H1 (cell line): ENCODE results near the gene LRRC63. TPM values are rescaled to one million over a fixed set of nuclear protein-coding genes. Genes with fewer than 3 reads are reported as not detected.

Source experiments
- CTCF ChIA-PET: fragments of 300-600 bp; sonication (Branson Sonifier 250); formaldehyde crosslinking; loops from one replicate; lab custom pipeline; 2021; ENCODE audit not compliant: partially characterized antibody; lab: Charles Lee
- POLR2A ChIA-PET: fragments of 300-600 bp; sonication (Branson Sonifier 250); formaldehyde crosslinking; loops from one replicate; lab custom pipeline; 2021; ENCODE audit warnings: inconsistent platforms; ENCODE audit not compliant: partially characterized antibody; lab: Charles Lee
- DNase-seq, 2 experiments: peaks; one replicate each; pipeline versions ENCODE4 v3.0.0 to v3.0.0-alpha.2; 2010 to 2022; ENCODE audit warnings: low spot score in 2 of 2, low read depth in 1 of 2, mixed read lengths in 1 of 2
- FAIRE-seq: peaks from 2 replicates; lab custom pipeline; 2011; peaks lifted over from hg19 to GRCh38; lab: Jason Lieb, UNC
- H2AFZ ChIP-seq: 2 replicates; pipeline ENCODE4 v1.8.1; 2012; ENCODE audit warnings: low read length, inconsistent platforms
- H2AK5ac ChIP-seq: 2 replicates; pipeline ENCODE4 v1.6.1; 2013; ENCODE audit warnings: low read depth, low read length
- H2BK120ac ChIP-seq: replicated peaks from 2 replicates; pipeline ENCODE3; 2013; ENCODE audit warnings: low read depth, low read length, inconsistent platforms
- H2BK12ac ChIP-seq: 2 replicates; pipeline ENCODE4 v1.6.1; 2013; ENCODE audit warnings: low read depth, low read length
- H2BK15ac ChIP-seq: 2 replicates; pipeline ENCODE4 v1.6.1; 2013; ENCODE audit warnings: low read length
- H2BK20ac ChIP-seq: 2 replicates; pipeline ENCODE4 v1.6.1; 2013; ENCODE audit warnings: low read length
- H2BK5ac ChIP-seq: 2 replicates; pipeline ENCODE4 v1.6.1; 2013; ENCODE audit warnings: low read depth, low read length
- H3K14ac ChIP-seq: 2 replicates; pipeline ENCODE4 v1.6.1; 2013; ENCODE audit warnings: inconsistent platforms; ENCODE audit not compliant: insufficient read length
- H3K18ac ChIP-seq: 2 replicates; pipeline ENCODE4 v1.6.1; 2013; ENCODE audit warnings: low read length; ENCODE audit errors: extremely low read depth
- H3K23ac ChIP-seq: 2 replicates; pipeline ENCODE4 v1.6.1; 2013; ENCODE audit warnings: inconsistent platforms; ENCODE audit not compliant: insufficient read length
- H3K23me2 ChIP-seq: 2 replicates; pipeline ENCODE4 v1.6.1; 2013; ENCODE audit warnings: low read depth, low read length
- H3K27ac ChIP-seq: 2 replicates; pipeline ENCODE4 v1.6.1; 2011; ENCODE audit warnings: low read depth, low read length, inconsistent platforms
- H3K27me3 ChIP-seq, 4 experiments: replicated peaks in 1 of 4; 1 replicate in 1 of 4; 2 replicates in 3 of 4; pipeline versions ENCODE4 v1.6.1 to v1.8.1; 2011 to 2013; ENCODE audit warnings: low read length in 3 of 4, mild to moderate bottlenecking in 3 of 4, inconsistent platforms in 2 of 4, mixed read lengths in 2 of 4, moderate library complexity in 1 of 4; ENCODE audit not compliant: control insufficient read depth in 3 of 4, insufficient read depth in 3 of 4; ENCODE audit errors: extremely low read depth in 1 of 4
- H3K36me3 ChIP-seq, 4 experiments: 2 replicates each; pipeline versions ENCODE4 v1.6.1 to v1.8.1; 2011 to 2013; ENCODE audit warnings: mild to moderate bottlenecking in 4 of 4, low read length in 3 of 4, moderate library complexity in 2 of 4, control low read depth in 1 of 4, inconsistent platforms in 1 of 4; ENCODE audit not compliant: insufficient read depth in 4 of 4, control insufficient read depth in 2 of 4
- H3K4ac ChIP-seq: replicated peaks from 2 replicates; pipeline ENCODE3; 2013; ENCODE audit warnings: low read length, low read depth, mixed read lengths, inconsistent platforms; ENCODE audit not compliant: insufficient read length
- H3K4me1 ChIP-seq, 4 experiments: replicated peaks in 1 of 4; 1 replicate in 1 of 4; 2 replicates in 3 of 4; pipeline versions ENCODE4 v1.6.1 to v1.8.1; 2011 to 2013; ENCODE audit warnings: low read length in 3 of 4, inconsistent platforms in 2 of 4, mixed read lengths in 1 of 4; ENCODE audit not compliant: insufficient read depth in 4 of 4, control insufficient read depth in 3 of 4
- H3K4me2 ChIP-seq, 2 experiments: 2 replicates each; pipeline versions ENCODE4 v1.6.1 to v1.8.1; 2011 to 2013; ENCODE audit warnings: low read depth in 2 of 2, low read length in 2 of 2, control low read depth in 1 of 2, inconsistent platforms in 1 of 2, mild to moderate bottlenecking in 1 of 2; ENCODE audit not compliant: insufficient read depth in 1 of 2
- H3K4me3 ChIP-seq, 4 experiments: fragments of 200-600, 300-600 bp in 1 of 4; sonication (generic), shearing (Covaris generic), sonication (Bioruptor Twin) in 1 of 4; 2 replicates each; pipeline versions ENCODE4 v1.5.1 to v1.8.1; 2011 to 2016; ENCODE audit warnings: low read length in 4 of 4, low read depth in 3 of 4, control low read depth in 2 of 4, inconsistent platforms in 2 of 4, mild to moderate bottlenecking in 2 of 4, mixed read lengths in 1 of 4, moderate library complexity in 1 of 4; ENCODE audit not compliant: insufficient read depth in 2 of 4; ENCODE audit errors: extremely low read depth in 1 of 4
- H3K56ac ChIP-seq: replicated peaks from 2 replicates; pipeline ENCODE3; 2013; ENCODE audit warnings: low read depth, mild to moderate bottlenecking, mixed read lengths, low read length, inconsistent platforms; ENCODE audit not compliant: insufficient read length
- H3K79me1 ChIP-seq: 2 replicates; pipeline ENCODE4 v1.6.1; 2013; ENCODE audit warnings: low read depth, low read length, control low read depth
- H3K79me2 ChIP-seq, 2 experiments: 2 replicates each; pipeline versions ENCODE4 v1.6.1 to v1.8.1; 2012 to 2013; ENCODE audit warnings: low read length in 2 of 2, mild to moderate bottlenecking in 2 of 2, inconsistent platforms in 1 of 2; ENCODE audit not compliant: insufficient read depth in 2 of 2, control insufficient read depth in 1 of 2
- H3K9ac ChIP-seq, 4 experiments: replicated peaks in 1 of 4; 1 replicate in 1 of 4; 2 replicates in 3 of 4; pipeline versions ENCODE4 v1.6.1 to v1.8.1; 2011 to 2013; ENCODE audit warnings: low read depth in 3 of 4, low read length in 3 of 4, control low read depth in 2 of 4, mild to moderate bottlenecking in 2 of 4, moderate library complexity in 2 of 4, inconsistent platforms in 1 of 4; ENCODE audit errors: extremely low read depth in 1 of 4
- H3K9me3 ChIP-seq, 2 experiments: 2 replicates each; pipeline versions ENCODE4 v1.6.1 to v1.8.1; 2012 to 2013; ENCODE audit warnings: mild to moderate bottlenecking in 2 of 2, moderate library complexity in 2 of 2, control low read depth in 1 of 2, inconsistent platforms in 1 of 2, low read depth in 1 of 2, low read length in 1 of 2, mixed read lengths in 1 of 2; ENCODE audit not compliant: insufficient read depth in 2 of 2
- H4K20me1 ChIP-seq, 2 experiments: replicated peaks in 1 of 2; 2 replicates each; pipeline versions ENCODE3 to v1.8.1; 2011 to 2013; ENCODE audit warnings: inconsistent platforms in 2 of 2, low read length in 2 of 2, mild to moderate bottlenecking in 1 of 2; ENCODE audit not compliant: insufficient read depth in 2 of 2, control insufficient read depth in 1 of 2
- H4K5ac ChIP-seq: 2 replicates; pipeline ENCODE4 v1.6.1; 2013; ENCODE audit warnings: low read length, low read depth, mixed read lengths, inconsistent platforms; ENCODE audit not compliant: insufficient read length
- H4K8ac ChIP-seq: 2 replicates; pipeline ENCODE4 v1.8.0; 2013; ENCODE audit warnings: mild to moderate bottlenecking, moderate library complexity, low read length, inconsistent platforms; ENCODE audit not compliant: insufficient read depth; ENCODE audit errors: extremely low read depth
- H4K91ac ChIP-seq: replicated peaks from 2 replicates; pipeline ENCODE3; 2013; ENCODE audit warnings: low read length, mixed read lengths, inconsistent platforms; ENCODE audit not compliant: insufficient read length
- SUZ12 ChIP-seq: fragments of 200-600 bp; sonication (generic); IDR thresholded peaks from 2 replicates; pipeline ENCODE4 v1.6.1; 2012; ENCODE audit warnings: mild to moderate bottlenecking, inconsistent platforms, low read length, moderate library complexity, mixed read lengths
- USF2 ChIP-seq: IDR thresholded peaks from 2 replicates; pipeline ENCODE4 v1.6.1; 2011; ENCODE audit warnings: low read length, improper control_type of control experiment
- WGBS, 2 experiments: shearing (Covaris generic) in 1 of 2; methylation state at CpG; one replicate each; pipeline versions ENCODE4 v1.1.6 to v1.1.7; 2013 to 2015; ENCODE audit warnings: low lambda C conversion rate in 2 of 2, mixed read lengths in 2 of 2, inconsistent platforms in 1 of 2, low coverage in 1 of 2, missing lambda C conversion rate in 1 of 2; ENCODE audit not compliant: insufficient replicate concordance in 2 of 2, insufficient coverage in 1 of 2, insufficient read length in 1 of 2; ENCODE audit errors: extremely low coverage in 1 of 2, missing lambda C conversion rate in 1 of 2; 5-methylcytosine and 5-hydroxymethylcytosine counted together
- polyA plus RNA-seq, 7 experiments: library from polyadenylated mRNA; depleted of rRNA in 3 of 7; stranded (reverse) in 5 of 7; unstranded in 2 of 7; fragments of >200 nt in 5 of 7; fragments of 200-250 nt in 2 of 7; gene quantifications; 1 replicate in 5 of 7; 2 replicates in 1 of 7; 4 replicates in 1 of 7; pipeline versions ENCODE4 v1.2.1 to v1.2.3, GENCODE V29; 2011 to 2013; ENCODE audit warnings: missing spikeins in 2 of 7, mixed read lengths in 2 of 7
- total RNA-seq: library from RNA; stranded (reverse); fragmentation: NEBNext Ultra II Directional; extraction: Animal tissue kit (Norgen Biotek cat#: 25700); gene quantifications from 2 replicates; pipeline ENCODE4 v1.2.1, GENCODE V29; 2021

Gene LRRC63
- total and polyA plus RNA-seq, 2 of the 8 experiments (the other 6 are each of a cell fraction or from before 2014, with no cell fraction given) = not detected

DNA sequence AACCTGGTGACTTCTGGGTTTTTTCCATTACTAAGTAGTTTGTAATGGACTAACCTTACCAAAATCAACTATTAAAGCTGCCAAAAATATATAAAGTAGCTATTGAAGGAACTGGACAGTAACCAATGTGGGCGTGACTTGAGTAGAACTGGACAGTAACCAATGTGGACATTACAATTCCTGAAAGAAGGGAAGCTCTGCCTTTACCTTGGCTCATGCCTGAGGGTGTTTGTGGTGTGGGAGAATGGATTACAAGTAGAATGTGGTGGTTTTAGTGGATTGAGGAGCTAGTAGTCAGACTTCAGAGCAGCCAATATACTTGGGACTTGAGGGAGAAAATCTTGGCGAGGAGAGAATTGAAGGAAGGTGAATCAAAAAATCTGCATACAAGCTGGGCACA lies 17.5 kb downstream of the LRRC63 start:
- Histone ChIP-seq H4K20me1 (no peaks in the 10 kb centered on the region), H2BK12ac (no peak overlapping the region), H3K56ac (peak overlapping the region; percentile 32), H3K4ac (no peak overlapping the region), H3K9ac (no peak overlapping the region), H3K4me1 (no peaks in the 10 kb centered on the region), H3K36me3 (no peaks in the 10 kb centered on the region), H3K23me2 (no peaks in the 10 kb centered on the region; the same call in 1 of the 2 replicates), H3K79me1 (no peaks in the 10 kb centered on the region), H4K8ac (no peak overlapping the region), H4K5ac (no peak overlapping the region), H3K4me3 (no peak overlapping the region), H2BK120ac (no peak overlapping the region), H3K18ac (no peak overlapping the region), H2BK5ac (no peak overlapping the region), H3K4me2 (no peak overlapping the region), H2AK5ac (no peak overlapping the region), H2AFZ (no peak overlapping the region), H3K9me3 (no peaks in the 10 kb centered on the region), H3K14ac (no peak overlapping the region), H4K91ac (no peak overlapping the region), H3K27ac (no peak overlapping the region), H2BK15ac (no peak overlapping the region), H3K79me2 (no peaks in the 10 kb centered on the region), H2BK20ac (no peak overlapping the region), H3K23ac (no peak overlapping the region), H3K27me3 (no peaks in the 10 kb centered on the region)
- POLR2A ChIA-PET = no interaction called here
- no peak for FAIRE-seq
- 96% methylated on average over 2 of the region's 2 CpGs; no CpG with 5 or more reads in 1 of the 2 experiments for WGBS, 2 experiments
- DNase-seq = no peak
- CTCF ChIA-PET = interaction anchor here (0.6 kb wide), 1 partner anchor 492 kb away, joined by 3 read pairs; no protein-coding TSS in a partner anchor
- TF ChIP-seq USF2 (no peak), SUZ12 (no peak)
